ENCODE data around the gene EXOSC10.
"Not testable (repeated sequence)": the region's sequence is repeated elsewhere in the genome, so short reads cannot be mapped to it uniquely, and the experiment has no call there.

The EXOSC10 gene

GRCh38 chr1:11109047-11109760 is 9.5 kb upstream of the EXOSC10 start:
- DNase-seq (ENCODE audit: low read depth): no peak

- DNase-seq (ENCODE audit: low read depth): no peak
Measured at GRCh38 chr1:11107599-11107998, 7.9 kb upstream of the EXOSC10 start.

GRCh38 chr1:11105586-11105985 is 5.9 kb upstream of the EXOSC10 start:
- DNase-seq (ENCODE audit: low read depth): no peak

GRCh38 chr1:11101347-11101746 is 1.7 kb upstream of the EXOSC10 start:
- DNase-seq (ENCODE audit: low read depth): no peak

GRCh38 chr1:11100806-11101205 is 1.1 kb upstream of the EXOSC10 start:
- DNase-seq (ENCODE audit: low read depth): not testable (repeated sequence)

GRCh38 chr1:11100149-11100493 is 452 bp upstream of the EXOSC10 start:
- no peak for DNase-seq (ENCODE audit: low read depth)

GRCh38 chr1:11098931-11099309 is 749 bp downstream of the EXOSC10 start:
- DNase-seq (ENCODE audit: low read depth): no peak

GRCh38 chr1:11083784-11084183 is 15.9 kb downstream of the EXOSC10 start:
- not testable (repeated sequence) for DNase-seq (ENCODE audit: low read depth)

GRCh38 chr1:11080931-11081330 is 18.7 kb downstream of the EXOSC10 start:
- DNase-seq (ENCODE audit: low read depth): no peak

- DNase-seq (ENCODE audit: low read depth): peak; percentile 33
Measured at GRCh38 chr1:11078631-11079030, 21.0 kb downstream of the EXOSC10 start.

- DNase-seq (ENCODE audit: low read depth): not testable (repeated sequence)
Measured at GRCh38 chr1:11073398-11073797, 26.3 kb downstream of the EXOSC10 start.

- DNase-seq (ENCODE audit: low read depth): no peak
Measured at GRCh38 chr1:11072216-11072917, 27.3 kb downstream of the EXOSC10 start.

GRCh38 chr1:11071463-11072215 is 28.0 kb downstream of the EXOSC10 start:
- DNase-seq (ENCODE audit: low read depth): no peak

GRCh38 chr1:11070876-11071275 is 28.8 kb downstream of the EXOSC10 start:
- no peak for DNase-seq (ENCODE audit: low read depth)

GRCh38 chr1:11068600-11069473 is 30.8 kb downstream of the EXOSC10 start:
- no peak for DNase-seq (ENCODE audit: low read depth)

GRCh38 chr1:11067716-11068599 is 31.7 kb downstream of the EXOSC10 start:
- no peak for DNase-seq (ENCODE audit: low read depth)

- no peak for DNase-seq (ENCODE audit: low read depth)
Measured at GRCh38 chr1:11065796-11066195, 33.9 kb downstream of the EXOSC10 start.

- DNase-seq (ENCODE audit: low read depth): no peak
Measured at GRCh38 chr1:11064942-11065341, 34.7 kb downstream of the EXOSC10 start.

GRCh38 chr1:11063937-11064537 is 35.6 kb downstream of the EXOSC10 start:
- not testable (repeated sequence) for DNase-seq (ENCODE audit: low read depth)

GRCh38 chr1:11062965-11063401 is 36.7 kb downstream of the EXOSC10 start:
- no peak for DNase-seq (ENCODE audit: low read depth)
